Testis (tissue), 3 donors: ENCODE measurements around the gene BDKRB2. TPM values are rescaled to one million over a fixed set of nuclear protein-coding genes. Genes with fewer than 3 reads are reported as not detected.
A peak's percentile ranks its signal among the peaks of the same experiment; 100 is the strongest.

Source experiments
- DNase-seq: peaks from one replicate; pipeline ENCODE4 v3.0.0-alpha.2; 2019
- H3K27ac ChIP-seq, 2 donors: fragments of 200-600 bp; sonication (generic); one replicate each; pipeline ENCODE4 v1.5.1; 2019
- H3K27me3 ChIP-seq: fragments of 200-600 bp; sonication (generic); one replicate; pipeline ENCODE4 v1.5.1; 2019
- H3K36me3 ChIP-seq: fragments of 200-600 bp; sonication (generic); one replicate; pipeline ENCODE4 v1.5.1; 2017; ENCODE audit warnings: low read depth; ENCODE audit errors: missing control alignments
- H3K4me1 ChIP-seq: fragments of 200-600 bp; sonication (generic); one replicate; pipeline ENCODE4 v1.5.1; 2019
- H3K4me3 ChIP-seq, 2 donors: fragments of 200-600 bp; sonication (generic); one replicate each; pipeline ENCODE4 v1.5.1; 2017 to 2019
- H3K9me3 ChIP-seq: fragments of 200-600 bp; sonication (generic); one replicate; pipeline ENCODE4 v1.5.1; 2017
- CTCF ChIP-seq, 3 experiments: fragments of 450-650 bp in 2 of 3; fragments of 200-600 bp in 1 of 3; sonication (generic) in 1 of 3; IDR thresholded peaks; one replicate each; pipeline ENCODE4 v1.5.1; 2016 to 2019; ENCODE audit warnings: antibody characterized with exemption in 3 of 3, mild to moderate bottlenecking in 2 of 3, moderate library complexity in 1 of 3
- POLR2A ChIP-seq: fragments of 450-650 bp; IDR thresholded peaks from one replicate; pipeline ENCODE4 v1.6.1; 2017; ENCODE audit warnings: antibody characterized with exemption, mild to moderate bottlenecking, moderate library complexity
- WGBS, 2 donors: methylation state at CpG; one replicate each; pipeline ENCODE4 v1.1.5; 2018; 5-methylcytosine and 5-hydroxymethylcytosine counted together
- intact Hi-C: fragments of 100-400 bp; cut with DNase I; formaldehyde crosslinking; loops from one replicate; pipeline ENCODE4 v1.15.1; 2023; ENCODE audit warnings: low total_unique reads
- polyA plus RNA-seq: library from polyadenylated mRNA; stranded (reverse); fragments of 350-450 nt; fragmentation: Illumina TruSeq; extraction: RNeasy Lipid Tissue Mini Kit (QIAGEN cat#74804); gene quantifications from one replicate; pipeline ENCODE4 v1.2.3, GENCODE V29; 2014; ENCODE audit warnings: low read depth, low replicate concordance; ENCODE audit not compliant: insufficient read depth
- total RNA-seq, 2 donors: library from RNA; depleted of rRNA; stranded (reverse); fragments of >200 nt; gene quantifications; one replicate each; pipeline ENCODE4 v1.2.3, GENCODE V29; 2016

BDKRB2 gene
- total and polyA plus RNA-seq, 3 donors from 2014 or later, result 0.63 to 2.9 (median 0.87) TPM

- peak; percentile 25 for DNase-seq
- no peak overlapping the region for H3K4me3 ChIP-seq
- H3K9me3 ChIP-seq, result no peaks in the 10 kb centered on the region
- H3K27me3 ChIP-seq, result no peaks in the 10 kb centered on the region
- TF ChIP-seq POLR2A (no peak), CTCF (IDR thresholded peaks at IDR 0.05) (no peak)
- no peaks in the 10 kb centered on the region for H3K36me3 ChIP-seq
- intact Hi-C loops, result no loop called here
- 27 to 43% methylated on average over 8 of the region's 8 CpGs for WGBS, 2 donors
- peak overlapping the region in 1 of 2 donors; percentile 17 for H3K27ac ChIP-seq
- peaks cover 6% of the 10 kb centered on the region for H3K4me1 ChIP-seq
Measured at GRCh38 chr14:96176811-96177211, 27.8 kb upstream of the BDKRB2 start.

- Histone ChIP-seq H3K4me1 (peaks cover 6% of the 10 kb centered on the region), H3K36me3 (no peaks in the 10 kb centered on the region), H3K27ac (peak overlapping the region in 1 of 2 donors; percentile 26), H3K4me3 (no peak overlapping the region), H3K9me3 (no peaks in the 10 kb centered on the region), H3K27me3 (no peaks in the 10 kb centered on the region)
- intact Hi-C loops, result no loop called here
- peak; percentile 19 for DNase-seq
- no peak for TF ChIP-seq POLR2A
- TF ChIP-seq CTCF (IDR thresholded peaks at IDR 0.05), result no peak
- 37 to 49% methylated on average over 10 of the region's 10 CpGs for WGBS, 2 donors
Measured at GRCh38 chr14:96177766-96178375, 26.8 kb upstream of the BDKRB2 start.

- no peak for DNase-seq
- WGBS, 2 donors, result 76 to 84% methylated on average over 10 of the region's 10 CpGs
- peaks cover 6% of the 10 kb centered on the region for H3K4me1 ChIP-seq
- no peaks in the 10 kb centered on the region for H3K9me3 ChIP-seq
- H3K27ac ChIP-seq, result peak overlapping the region in 1 of 2 donors; percentile 26
- intact Hi-C loops, result no loop called here
- no peak for TF ChIP-seq POLR2A
- no peak for TF ChIP-seq CTCF (IDR thresholded peaks at IDR 0.05)
- H3K4me3 ChIP-seq, result no peak overlapping the region
- no peaks in the 10 kb centered on the region for H3K27me3 ChIP-seq
- no peaks in the 10 kb centered on the region for H3K36me3 ChIP-seq
Measured at GRCh38 chr14:96178461-96179321, 25.9 kb upstream of the BDKRB2 start.

- Histone ChIP-seq H3K36me3 (no peaks in the 10 kb centered on the region), H3K4me1 (peaks cover 6% of the 10 kb centered on the region), H3K9me3 (no peaks in the 10 kb centered on the region), H3K27me3 (no peaks in the 10 kb centered on the region), H3K27ac (no peak overlapping the region), H3K4me3 (no peak overlapping the region)
- DNase-seq, result no peak
- intact Hi-C loops, result no loop called here
- TF ChIP-seq POLR2A (no peak), CTCF (IDR thresholded peaks at IDR 0.05) (no peak)
- WGBS, 2 donors, result 85 to 87% methylated on average over 7 of the region's 7 CpGs
Measured at GRCh38 chr14:96180043-96180874, 24.4 kb upstream of the BDKRB2 start.
